Ramos (cell line): Measurements from ENCODE around the gene ANKRD11.

Experiments
- in situ Hi-C: fragments of 300-500 bp; cut with MboI; formaldehyde crosslinking; loops from one replicate; pipeline ENCODE4 v1.14.3; 2022; ENCODE audit warnings: low sequenced_read_pairs; ENCODE audit not compliant: unreplicated experiment

ANKRD11 gene

GRCh38 chr16:89233678-89234490 is 256.5 kb downstream of the ANKRD11 start:
- in situ Hi-C loops: loop anchor here (25.0 kb wide), 1 partner anchor 1272 kb away; the partner anchor contains the start of gene BANP

GRCh38 chr16:89232107-89232506 is 258.3 kb downstream of the ANKRD11 start:
- in situ Hi-C loops: loop anchor here (25.0 kb wide), 1 partner anchor 1270 kb away; the partner anchor contains the start of gene BANP

- in situ Hi-C loops: loop anchor here (25.0 kb wide), 1 partner anchor 1268 kb away; the partner anchor contains the start of gene BANP
Observed at GRCh38 chr16:89230255-89230654, 260.1 kb downstream of the ANKRD11 start.

GRCh38 chr16:89224665-89225064 is 265.7 kb downstream of the ANKRD11 start:
- in situ Hi-C loops: loop anchor here (25.0 kb wide), 1 partner anchor 1262 kb away; the partner anchor contains the start of gene BANP

GRCh38 chr16:89222931-89223330 is 267.4 kb downstream of the ANKRD11 start:
- in situ Hi-C loops: no loop called here

- in situ Hi-C loops: no loop called here
Observed at GRCh38 chr16:89221604-89222003, 268.8 kb downstream of the ANKRD11 start.

- in situ Hi-C loops: loop anchor here (5.0 to 10.0 kb wide), 2 partner anchors 407 to 485 kb away; partner anchors contain the start of gene APRT
Observed at GRCh38 chr16:89219365-89219764, 271.0 kb downstream of the ANKRD11 start.
